Activated effector memory CD4-positive, alpha-beta T cell treated with anti-CD3 and anti-CD28 coated beads, Interleukin-2, amount 50 U/mL, for 16 hours (primary cell): ENCODE data around the gene MOGAT3.

Source experiments
- DNase-seq: peaks from one replicate; pipeline ENCODE4 v3.0.0-alpha.2; 2020

The MOGAT3 gene

GRCh38 chr7:101233907-101234547, 33.2 kb upstream of the MOGAT3 start:
- no peak for DNase-seq

DNA sequence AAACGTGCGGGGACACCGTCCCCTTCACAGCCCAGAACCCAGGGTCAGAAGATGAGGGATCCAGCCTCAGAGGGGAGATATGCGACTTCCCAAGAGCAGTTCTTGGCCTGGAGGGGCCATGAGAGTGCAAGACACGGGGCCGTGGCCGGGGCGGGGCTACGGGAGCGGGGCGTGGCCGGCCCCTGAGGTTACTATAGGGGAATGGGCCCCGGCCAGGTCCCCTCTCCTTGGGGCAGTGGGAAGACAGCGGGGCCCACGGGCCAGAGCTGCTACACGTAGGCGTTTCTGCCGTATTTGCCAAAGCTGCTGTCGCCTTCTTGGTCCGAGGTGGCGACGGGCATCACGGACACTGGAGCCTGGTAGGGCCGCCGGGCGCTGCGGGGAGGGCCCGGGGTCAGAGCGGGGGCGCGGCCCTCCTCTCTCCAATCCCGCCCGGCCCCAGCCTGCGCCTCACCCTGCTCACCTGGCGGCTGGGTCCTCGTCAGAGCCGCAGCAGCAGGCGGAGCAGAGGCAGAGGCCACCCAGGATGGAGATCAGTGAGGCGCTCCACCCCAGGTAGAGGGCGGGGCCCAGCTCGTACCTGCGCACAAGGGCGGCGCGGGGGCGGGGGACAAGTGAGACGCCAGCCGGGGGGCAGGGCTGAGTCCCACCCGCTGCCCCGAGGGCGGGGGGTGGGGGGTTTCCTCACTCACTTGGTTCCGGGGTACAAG, 31.5 kb upstream of the MOGAT3 start:
- DNase-seq: no peak

DNA sequence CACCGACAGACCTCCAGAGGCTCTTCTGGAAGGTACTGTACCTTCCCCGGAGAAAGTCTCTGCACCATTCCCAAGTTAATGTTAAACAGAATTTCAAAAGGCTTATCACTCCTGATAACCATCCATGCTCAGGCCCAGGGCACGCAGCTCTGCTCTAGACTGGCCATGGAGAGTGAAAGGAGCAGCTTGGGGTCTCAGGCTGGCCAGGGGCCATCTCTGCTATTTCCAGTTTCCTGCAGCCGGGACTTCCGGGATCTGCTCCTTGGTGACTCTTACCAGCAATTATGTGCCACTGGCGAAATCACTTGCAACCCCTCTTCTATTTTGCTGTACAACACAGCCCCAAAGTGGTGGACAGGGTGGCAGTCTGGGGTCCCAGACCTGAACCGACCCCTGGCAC, 30.8 kb upstream of the MOGAT3 start:
- no peak for DNase-seq

GRCh38 chr7:101226721-101227120, 25.9 kb upstream of the MOGAT3 start:
- DNase-seq: no peak

- DNase-seq: no peak
These were observed 24.8 kb upstream of the MOGAT3 start for GRCh38 chr7:101225650-101226049.

DNA sequence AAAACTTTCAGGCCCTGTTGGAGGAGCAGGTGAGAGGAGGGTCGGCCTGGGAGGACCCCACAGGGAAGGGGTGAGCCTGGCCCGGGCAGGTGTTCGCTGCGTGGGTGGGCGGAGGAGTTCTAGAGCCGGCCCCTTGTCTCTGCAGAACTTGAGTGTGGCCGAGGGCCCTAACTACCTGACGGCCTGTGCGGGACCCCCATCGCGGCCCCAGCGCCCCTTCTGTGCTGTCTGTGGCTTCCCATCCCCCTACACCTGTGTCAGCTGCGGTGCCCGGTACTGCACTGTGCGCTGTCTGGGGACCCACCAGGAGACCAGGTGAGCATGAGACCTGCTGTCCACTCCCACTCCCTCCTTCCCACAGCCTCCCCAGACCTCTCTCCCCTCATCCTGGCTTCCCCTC, 22.7 kb upstream of the MOGAT3 start:
- DNase-seq: no peak

DNA sequence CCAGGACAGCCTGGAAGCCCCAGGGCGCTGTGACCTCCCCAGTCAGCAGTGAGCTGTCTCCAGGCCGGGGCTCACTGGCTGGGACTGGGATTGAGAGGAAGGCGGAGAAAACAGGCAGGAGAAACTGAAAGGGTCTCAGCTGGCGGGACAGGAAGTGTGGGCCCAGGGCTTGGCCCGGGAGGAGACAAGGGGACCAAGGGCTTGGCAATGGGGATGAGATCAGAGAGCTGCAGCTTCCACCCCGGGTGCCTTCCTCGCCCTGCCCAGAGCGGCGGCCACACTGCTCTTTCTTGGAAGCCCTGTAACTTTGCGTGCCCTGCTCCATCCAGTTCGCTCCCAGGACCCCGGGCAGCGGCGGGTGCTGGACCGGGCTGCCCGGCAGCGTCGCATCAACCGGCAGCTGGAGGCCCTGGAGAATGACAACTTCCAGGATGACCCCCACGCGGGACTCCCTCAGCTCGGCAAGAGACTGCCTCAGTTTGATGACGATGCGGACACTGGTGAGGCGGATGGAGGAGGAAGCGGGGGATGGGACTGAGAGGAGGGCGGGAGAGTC, 21.5 kb upstream of the MOGAT3 start:
- DNase-seq: no peak

- DNase-seq: no peak
These were observed 19.5 kb upstream of the MOGAT3 start for GRCh38 chr7:101220295-101220694.

DNA sequence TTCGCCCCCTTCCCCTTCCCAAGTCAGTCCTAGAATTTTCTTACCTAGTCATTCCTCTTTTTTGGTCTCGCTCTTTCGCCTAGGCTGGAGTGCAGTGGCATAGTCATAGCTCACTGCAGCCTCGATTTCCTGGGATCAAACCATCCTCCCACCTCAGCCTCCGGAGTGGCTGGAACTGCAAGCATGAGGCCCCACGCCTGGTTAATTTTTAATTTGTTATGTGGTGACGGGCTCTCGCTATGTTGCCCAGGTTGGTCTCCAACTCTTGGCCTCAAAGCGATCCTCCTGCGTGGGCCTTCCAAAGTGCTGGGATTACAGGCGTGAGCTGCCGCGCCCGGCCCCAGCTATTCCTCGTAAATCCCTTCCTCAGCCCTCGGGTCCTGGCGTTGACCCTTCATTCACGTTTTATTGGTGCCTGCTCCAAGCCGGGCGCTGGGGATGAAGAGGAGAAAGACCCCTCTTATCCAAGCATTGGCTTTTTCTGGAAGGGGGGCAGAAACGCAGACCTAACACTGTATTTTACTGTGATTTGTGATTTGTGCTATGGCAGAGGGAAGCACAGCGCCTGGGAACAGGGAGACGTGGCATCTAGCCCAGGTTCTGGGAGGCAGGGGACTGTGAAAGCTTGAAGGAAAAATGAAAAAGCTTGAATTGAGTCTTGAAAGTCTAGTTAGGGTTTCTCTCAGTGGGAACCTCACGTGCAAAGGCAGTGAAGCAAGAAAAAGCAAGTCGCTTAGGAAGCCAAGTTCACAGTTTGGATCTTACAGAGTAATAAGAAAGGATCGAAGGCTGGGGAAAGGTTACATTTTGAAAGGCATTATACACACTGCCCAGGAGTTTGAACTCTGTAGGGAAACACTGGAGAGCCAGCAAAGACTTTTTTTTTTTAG, 17.6 kb upstream of the MOGAT3 start:
- no peak for DNase-seq

DNA sequence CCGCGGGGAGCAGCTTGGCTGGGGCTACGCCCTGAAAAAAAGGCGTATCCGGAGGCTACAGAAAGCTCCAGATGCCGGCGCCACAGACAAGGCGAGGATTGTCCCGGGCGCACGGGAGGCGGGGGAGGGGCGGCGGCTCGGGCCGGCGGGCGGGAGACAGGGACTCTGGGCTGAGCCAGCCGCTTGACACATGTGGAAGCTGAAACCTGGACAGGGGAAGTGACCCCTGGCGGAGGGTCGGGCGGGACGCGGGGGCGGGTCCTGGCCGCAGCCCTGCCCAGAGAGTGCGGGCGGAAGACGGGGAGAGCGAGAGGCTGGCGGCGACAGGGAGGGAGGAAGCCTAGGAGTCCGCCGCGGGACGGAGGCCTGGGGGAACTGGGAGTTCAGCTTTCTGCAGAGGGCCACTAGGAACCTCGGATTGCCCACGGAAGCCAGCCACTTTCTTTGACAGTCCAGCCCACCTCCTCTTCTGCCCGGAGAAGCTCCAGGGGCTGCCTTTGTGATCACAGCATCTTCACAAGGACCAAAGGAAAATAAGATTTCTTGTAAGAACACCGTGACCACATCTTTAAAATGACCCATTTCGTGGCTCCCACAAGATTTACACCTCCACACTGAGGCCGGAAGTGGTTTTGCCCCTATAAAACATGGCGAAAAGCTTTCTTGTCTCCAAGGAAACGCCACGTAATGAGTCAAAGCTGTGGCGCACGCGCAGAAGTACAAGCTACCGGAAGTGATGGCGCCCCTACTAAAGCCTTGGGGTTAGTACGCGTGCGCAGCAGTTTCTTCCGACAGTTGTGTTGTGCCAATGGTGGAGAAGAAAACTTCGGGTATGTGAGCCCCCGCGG, 16.8 kb upstream of the MOGAT3 start, which contains the start of the genes PLOD3 and ZNHIT1:
TSS of gene PLOD3 (minus strand) at position 194 of the 848 bp plus-strand sequence. CDS start 307 bp downstream, outside the sequence.
TSS of gene ZNHIT1 (plus strand) at position 778 of the 848 bp plus-strand sequence. CDS start at position 809, 31 bp downstream.
- DNase-seq: peak; percentile 98

GRCh38 chr7:101216860-101217387, 16.1 kb upstream of the MOGAT3 start:
- no peak for DNase-seq

GRCh38 chr7:101216001-101216859, 15.4 kb upstream of the MOGAT3 start:
- no peak for DNase-seq

GRCh38 chr7:101212014-101212413, 11.2 kb upstream of the MOGAT3 start:
- no peak for DNase-seq

GRCh38 chr7:101211501-101211900, 10.7 kb upstream of the MOGAT3 start:
- no peak for DNase-seq

- no peak for DNase-seq
These were observed 9.3 kb upstream of the MOGAT3 start for GRCh38 chr7:101210143-101210542.

GRCh38 chr7:101208794-101209193, 8.0 kb upstream of the MOGAT3 start:
- no peak for DNase-seq

DNA sequence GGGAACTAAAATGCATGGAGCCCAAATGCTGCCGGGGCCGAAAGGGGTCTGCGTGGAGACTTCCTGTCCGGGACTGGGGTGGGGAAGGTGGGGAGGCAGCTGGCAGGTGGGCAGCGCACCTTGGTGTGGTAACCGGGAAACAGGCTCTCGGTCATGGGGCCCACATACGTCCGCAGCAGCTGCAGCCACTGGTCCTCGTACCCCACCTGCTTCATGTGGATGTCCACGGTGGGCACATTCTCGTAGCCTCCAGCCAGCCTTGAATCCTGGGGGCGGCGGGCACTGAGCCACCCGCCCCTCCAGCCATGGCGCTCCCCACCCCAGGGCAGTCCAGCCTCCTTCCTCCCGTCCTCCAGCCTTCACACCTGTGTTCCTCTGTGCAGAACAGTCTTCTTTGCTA, 6.6 kb upstream of the MOGAT3 start:
- no peak for DNase-seq

GRCh38 chr7:101206665-101207042, 5.8 kb upstream of the MOGAT3 start:
- DNase-seq: no peak

- no peak for DNase-seq
These were observed 5.2 kb upstream of the MOGAT3 start for GRCh38 chr7:101205901-101206664.
